NOMO-1 (cell line): ENCODE data around the gene DLX2.
"Not testable (repeated sequence)": the region's sequence is repeated elsewhere in the genome, so short reads cannot be mapped to it uniquely, and the experiment has no call there.

ENCODE experiments used
- DNase-seq, 2 experiments: peaks; one replicate each; lab custom pipeline; 2025; ENCODE audit not compliant: unreplicated experiment in 2 of 2; lab: John Stamatoyannopoulos, UW

Gene DLX2

DNA sequence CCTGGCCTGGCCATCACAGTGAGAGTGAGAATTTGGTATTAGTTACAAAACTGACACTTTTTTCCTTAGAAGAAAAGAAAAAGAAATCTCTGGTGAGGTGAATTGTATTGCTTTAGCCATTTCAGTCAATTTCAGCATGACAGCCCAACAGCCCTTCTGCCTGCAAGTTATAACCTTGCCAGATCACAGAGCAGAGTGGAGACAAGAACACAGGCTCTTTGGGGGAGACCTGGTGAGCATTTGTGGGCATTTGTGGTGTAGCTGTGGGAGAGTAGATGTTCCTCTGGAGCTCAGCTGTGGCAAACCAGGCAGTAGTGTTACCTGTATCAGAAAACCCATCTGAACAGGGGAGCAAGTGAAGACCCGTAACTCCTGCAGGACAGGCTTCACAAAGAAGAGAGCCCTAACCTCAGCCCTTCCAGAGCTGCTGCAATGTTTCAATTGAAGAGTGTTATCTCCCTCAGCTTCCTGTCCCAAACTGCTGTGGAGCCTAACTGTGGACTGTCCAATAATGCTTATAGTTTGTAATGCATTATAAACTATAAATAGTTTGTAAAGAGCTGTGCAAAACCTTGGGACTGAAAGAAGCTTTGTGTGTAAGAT is 40.2 kb downstream of the DLX2 start:
- DNase-seq: no peak

DNA sequence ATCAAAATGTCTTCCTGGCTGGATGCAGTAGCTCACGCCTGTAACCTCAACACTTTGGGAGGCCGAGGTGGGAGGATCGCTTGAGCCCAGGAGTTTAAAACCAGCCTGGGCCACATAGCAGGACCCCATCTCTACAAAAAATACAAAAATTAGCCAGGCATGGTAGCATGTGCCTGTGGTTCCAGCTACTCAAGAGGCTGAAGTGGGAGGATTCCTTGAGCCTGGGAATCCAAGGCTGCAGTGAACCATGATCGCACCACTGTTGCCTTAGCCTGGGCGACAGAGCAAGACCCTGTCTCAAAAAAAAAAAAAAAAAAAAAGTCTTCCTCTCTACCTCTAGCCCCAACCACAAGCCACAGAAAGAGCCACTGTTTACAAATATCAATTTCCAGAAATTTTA is 42.6 kb downstream of the DLX2 start:
- DNase-seq: not testable (repeated sequence)

DNA sequence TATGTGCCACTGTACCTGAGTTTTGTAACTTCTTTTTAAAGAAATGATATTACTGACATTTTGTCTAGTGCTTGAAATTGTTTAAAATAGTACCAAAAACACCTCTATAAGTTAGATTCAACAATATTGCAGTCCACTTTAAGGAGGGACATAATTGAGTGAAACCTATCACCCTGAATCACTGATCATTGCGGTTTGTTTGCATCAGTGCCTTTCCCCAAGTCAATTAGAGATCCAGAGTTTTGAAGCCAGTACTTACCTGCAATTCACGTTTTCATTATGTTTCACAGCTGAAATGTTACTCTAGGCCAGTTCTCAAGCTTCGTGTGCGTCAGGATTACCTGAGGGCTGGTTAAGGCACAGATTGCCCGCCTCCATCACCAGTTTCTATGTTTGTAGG is 44.0 kb downstream of the DLX2 start:
- no peak for DNase-seq

DNA sequence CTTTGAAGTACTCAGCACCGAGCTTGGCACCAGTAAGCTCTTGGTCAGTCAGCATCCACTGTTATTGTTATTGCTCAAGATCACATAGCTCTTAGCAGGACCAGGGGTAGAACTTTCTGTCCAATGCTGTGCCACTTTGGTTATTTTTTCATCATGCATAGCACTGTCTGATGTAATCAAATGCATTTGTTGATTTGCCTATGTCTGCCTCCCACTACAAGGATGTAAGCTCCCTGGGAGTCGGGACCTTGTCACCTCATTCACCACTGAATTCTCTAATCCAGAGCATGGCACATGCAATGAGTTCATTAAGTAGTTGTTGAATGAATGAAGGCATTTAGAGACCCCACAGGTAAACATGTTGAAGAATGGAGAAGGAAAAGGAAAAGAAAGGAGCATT is 46.4 kb downstream of the DLX2 start:
- DNase-seq: no peak

DNA sequence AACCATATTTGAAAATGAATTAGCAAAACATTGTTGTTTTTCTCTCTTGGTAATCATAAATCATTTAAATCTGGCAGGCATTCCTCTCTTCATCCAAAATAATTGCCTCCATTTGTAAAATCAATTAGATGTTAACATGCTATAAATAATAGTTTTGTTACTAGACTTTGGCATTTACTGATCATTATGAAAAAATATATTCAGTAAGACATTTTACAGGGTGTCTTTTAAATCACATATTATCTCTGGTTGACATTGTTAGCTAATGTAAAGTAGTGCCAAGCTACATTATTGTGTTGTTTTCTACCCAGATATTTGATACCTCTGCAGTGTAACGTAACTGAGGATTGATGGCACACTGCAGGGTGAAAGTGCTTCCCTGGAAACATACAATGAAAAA is 49.2 kb downstream of the DLX2 start:
- no peak for DNase-seq

DNA sequence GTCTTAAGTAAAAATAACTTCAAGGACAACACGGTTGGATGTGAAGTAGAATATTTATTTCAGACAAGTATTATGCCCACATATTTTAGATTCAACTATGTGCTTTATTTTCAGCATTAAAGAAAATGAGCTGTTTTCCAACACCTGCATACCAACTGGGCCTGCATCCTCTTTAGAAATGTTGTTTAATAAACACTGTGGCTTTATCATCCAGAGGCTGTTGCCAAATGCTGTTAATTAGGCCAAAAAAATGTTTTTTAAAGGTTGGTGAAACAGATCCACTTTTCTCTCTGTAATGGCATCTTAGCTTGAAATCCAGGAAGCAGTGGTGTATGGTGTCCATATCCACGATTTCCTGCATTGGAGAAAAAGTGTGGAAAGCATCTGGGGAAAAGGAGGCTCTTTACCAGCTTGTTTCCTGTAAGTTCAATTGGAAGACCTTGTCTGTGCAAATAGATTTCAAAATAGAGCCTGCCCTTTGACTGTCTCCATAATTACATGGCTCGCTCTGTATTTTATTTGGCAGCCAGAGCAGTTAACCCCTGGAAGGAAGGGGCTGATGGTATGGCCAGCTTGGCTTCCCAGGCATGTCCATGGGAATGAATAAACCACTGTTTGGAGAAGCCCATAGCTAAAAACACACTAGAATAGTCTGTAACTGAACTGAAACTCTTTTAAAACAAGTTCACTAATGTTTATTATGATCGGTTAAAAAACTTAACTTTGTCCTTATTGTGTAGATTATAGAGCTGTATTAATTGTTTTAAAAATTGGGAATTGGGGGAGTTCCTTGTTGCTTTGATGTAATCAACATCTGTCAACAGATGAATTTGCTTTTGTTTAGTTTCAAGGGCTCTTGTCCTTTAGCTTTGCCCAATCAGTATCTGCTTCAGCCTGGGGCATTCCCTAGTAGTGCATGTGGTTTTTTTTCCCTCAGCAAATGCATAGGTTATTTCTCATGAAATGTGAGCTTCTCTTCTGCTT is 50.4 kb downstream of the DLX2 start:
- DNase-seq: no peak

DNA sequence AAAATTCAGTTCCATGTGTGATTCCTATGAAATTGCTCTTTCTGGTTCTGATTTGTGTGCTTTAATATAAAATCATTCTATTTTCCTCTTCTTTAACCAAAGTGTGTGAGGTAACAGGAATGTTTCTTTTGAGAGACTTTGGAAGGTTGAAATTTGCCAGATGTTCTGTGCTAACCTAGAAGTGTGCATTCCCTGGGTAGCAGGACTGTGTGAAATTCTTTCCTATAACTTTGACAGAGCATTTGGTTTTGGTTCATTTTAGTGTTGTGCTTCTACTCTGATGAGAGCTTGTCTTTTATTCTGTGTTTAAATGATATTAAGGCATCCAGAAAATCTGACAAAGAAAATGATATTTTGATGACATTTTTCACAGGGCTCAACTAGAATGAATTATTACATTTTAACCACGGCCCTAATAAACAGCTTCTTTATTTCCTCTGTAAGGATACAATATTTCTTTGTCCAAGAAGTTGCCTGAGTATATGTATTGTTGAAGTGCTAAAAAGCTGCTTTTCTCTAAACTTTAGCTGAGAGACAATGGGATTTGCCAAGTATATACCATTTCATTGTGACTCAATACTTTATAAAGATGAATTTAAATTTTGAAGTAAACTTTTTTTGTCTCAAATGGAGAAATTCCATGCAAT is 52.1 kb downstream of the DLX2 start:
- DNase-seq: no peak

DNA sequence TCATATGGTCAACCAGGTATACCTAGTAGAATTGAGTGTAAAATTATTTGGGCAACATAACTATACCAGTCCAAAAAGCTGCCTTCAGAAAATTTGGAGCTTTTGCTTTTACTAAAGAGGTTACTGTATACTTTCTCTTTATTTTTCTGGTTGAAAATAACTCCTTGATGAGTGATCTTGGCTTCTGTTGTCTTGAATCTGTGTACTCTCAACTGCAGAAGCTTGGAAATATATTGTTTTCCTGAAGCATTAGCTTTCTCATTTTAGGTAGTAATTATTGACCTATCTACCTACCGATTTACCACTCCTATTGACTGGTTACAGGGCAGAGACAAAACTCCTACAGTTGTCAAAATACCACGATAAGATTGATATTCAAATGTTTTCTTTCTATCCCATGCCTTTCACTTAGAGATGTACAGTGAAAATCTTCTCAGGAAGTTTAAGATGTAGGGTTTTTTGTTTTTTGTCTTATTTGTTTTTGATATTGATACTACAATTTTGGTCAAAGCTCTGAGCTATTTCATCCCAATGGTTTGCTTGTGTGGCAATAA is 53.1 kb downstream of the DLX2 start:
- DNase-seq: no peak
